Measurements from ENCODE around the gene DOK4.

- TF ChIP-seq CTCF (IDR thresholded peaks at IDR 0.05; ENCODE audit: insufficient read depth, low read length) (no peak), REST (IDR thresholded peaks at IDR 0.05; ENCODE audit: insufficient replicate concordance, low read depth) (no peak)
These were observed 2.4 kb downstream of the DOK4 start for GRCh38 chr16:57483725-57484514.
